Epithelial cell of proximal tubule (primary cell): ENCODE measurements around the gene PRKAR1B. TPM values are rescaled to one million over a fixed set of nuclear protein-coding genes. Genes with fewer than 3 reads are reported as not detected.

Experiments
- DNase-seq: peaks from one replicate; pipeline ENCODE4 v3.0.0-alpha.2; 2011; ENCODE audit warnings: low read depth
- H3K4me3 ChIP-seq: 2 replicates; pipeline ENCODE4 v1.5.1; 2011; ENCODE audit warnings: low read depth, mild to moderate bottlenecking, low read length
- CTCF ChIP-seq: conservative IDR thresholded peaks from 2 replicates; pipeline ENCODE4 v1.5.1; 2012; ENCODE audit warnings: low read depth, mild to moderate bottlenecking, low read length
- total RNA-seq: library from RNA; depleted of rRNA; stranded (reverse); fragments of >200 nt; gene quantifications from 2 replicates; pipeline ENCODE4 v1.2.3, GENCODE V29; 2015

Gene PRKAR1B
- total RNA-seq, 1 donor from 2014 or later = 12.2 TPM

GRCh38 chr7:723541-723940 lies 3.5 kb downstream of the PRKAR1B start:
- no peak for TF ChIP-seq CTCF
- no peak for DNase-seq
- H3K4me3 ChIP-seq = no peak overlapping the region

- no peak for TF ChIP-seq CTCF
- DNase-seq = no peak
- H3K4me3 ChIP-seq = no peak overlapping the region
Measured at GRCh38 chr7:721619-722248, 5.3 kb downstream of the PRKAR1B start.

- TF ChIP-seq CTCF = no peak
- no peak overlapping the region for H3K4me3 ChIP-seq
- no peak for DNase-seq
Measured at GRCh38 chr7:716636-717035, 10.4 kb downstream of the PRKAR1B start.

- TF ChIP-seq CTCF = no peak
- no peak overlapping the region for H3K4me3 ChIP-seq
- DNase-seq = no peak
Measured at GRCh38 chr7:716222-716621, 10.9 kb downstream of the PRKAR1B start.

- no peak for DNase-seq
- no peak for TF ChIP-seq CTCF
- no peak overlapping the region for H3K4me3 ChIP-seq
Measured at GRCh38 chr7:714251-714671, 12.8 kb downstream of the PRKAR1B start.

GRCh38 chr7:713488-714230 lies 13.4 kb downstream of the PRKAR1B start:
- DNase-seq = no peak
- H3K4me3 ChIP-seq = no peak overlapping the region
- no peak for TF ChIP-seq CTCF

- no peak overlapping the region for H3K4me3 ChIP-seq
- no peak for TF ChIP-seq CTCF
- no peak for DNase-seq
Measured at GRCh38 chr7:713139-713457, 14.0 kb downstream of the PRKAR1B start.
